SU-DHL-6 (cell line): ENCODE measurements around the gene ADPGK.

Source experiments
- EZH2phosphoT487 ChIP-seq: fragments of 200-600 bp; sonication (generic), shearing (Covaris generic); conservative IDR thresholded peaks from 2 replicates; pipeline ENCODE4 v1.6.1; 2018; ENCODE audit warnings: mild to moderate bottlenecking, antibody characterized with exemption, low read length, moderate library complexity, mixed read lengths
- TF ChIP-seq, protein P1 (sequence below): fragments of 200-600 bp; sonication (generic); IDR thresholded peaks from one replicate; pipeline ENCODE4 v1.5.1; 2017; ENCODE audit warnings: antibody characterized with exemption, mild to moderate bottlenecking, low read length, moderate library complexity; ENCODE audit not compliant: insufficient read depth, poor library complexity, severe bottlenecking

DNA sequence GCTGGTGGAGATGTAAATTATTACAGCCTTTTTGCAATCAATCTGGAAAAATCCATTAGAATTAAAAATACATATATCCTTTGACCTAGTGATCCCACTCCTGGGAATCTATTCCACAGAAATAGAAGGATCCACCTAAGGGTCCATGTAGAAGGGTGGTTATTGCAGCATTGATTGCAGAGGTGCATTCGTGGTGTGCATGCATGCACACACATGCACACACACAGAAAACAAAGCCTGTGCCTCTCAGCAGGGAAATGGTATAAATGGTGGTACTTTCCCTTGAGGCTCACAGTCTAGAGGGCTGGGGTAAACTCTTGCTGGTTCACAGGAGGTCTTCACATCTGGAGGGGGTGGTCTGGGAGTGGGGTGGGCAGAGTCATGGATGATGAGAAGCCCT, 19.4 kb upstream of the ADPGK start:
- TF ChIP-seq EZH2phosphoT487 = no peak
- TF ChIP-seq, protein P1, sequence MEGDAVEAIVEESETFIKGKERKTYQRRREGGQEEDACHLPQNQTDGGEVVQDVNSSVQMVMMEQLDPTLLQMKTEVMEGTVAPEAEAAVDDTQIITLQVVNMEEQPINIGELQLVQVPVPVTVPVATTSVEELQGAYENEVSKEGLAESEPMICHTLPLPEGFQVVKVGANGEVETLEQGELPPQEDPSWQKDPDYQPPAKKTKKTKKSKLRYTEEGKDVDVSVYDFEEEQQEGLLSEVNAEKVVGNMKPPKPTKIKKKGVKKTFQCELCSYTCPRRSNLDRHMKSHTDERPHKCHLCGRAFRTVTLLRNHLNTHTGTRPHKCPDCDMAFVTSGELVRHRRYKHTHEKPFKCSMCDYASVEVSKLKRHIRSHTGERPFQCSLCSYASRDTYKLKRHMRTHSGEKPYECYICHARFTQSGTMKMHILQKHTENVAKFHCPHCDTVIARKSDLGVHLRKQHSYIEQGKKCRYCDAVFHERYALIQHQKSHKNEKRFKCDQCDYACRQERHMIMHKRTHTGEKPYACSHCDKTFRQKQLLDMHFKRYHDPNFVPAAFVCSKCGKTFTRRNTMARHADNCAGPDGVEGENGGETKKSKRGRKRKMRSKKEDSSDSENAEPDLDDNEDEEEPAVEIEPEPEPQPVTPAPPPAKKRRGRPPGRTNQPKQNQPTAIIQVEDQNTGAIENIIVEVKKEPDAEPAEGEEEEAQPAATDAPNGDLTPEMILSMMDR = no peak
